C4-2B (cell line): ENCODE data around the gene HAO2.

ENCODE experiments used
- H3K27ac ChIP-seq: fragments of 450-650 bp; 2 replicates; pipeline ENCODE4 v1.5.1; 2017
- ZFX ChIP-seq: fragments of 450-650 bp; IDR thresholded peaks from 2 replicates; pipeline ENCODE4 v1.6.1; 2017
- TF ChIP-seq, protein P1 (sequence below): fragments of 450-650 bp; conservative IDR thresholded peaks from 2 replicates; pipeline ENCODE4 v1.5.1; 2017; ENCODE audit warnings: mild to moderate bottlenecking

Gene HAO2

DNA sequence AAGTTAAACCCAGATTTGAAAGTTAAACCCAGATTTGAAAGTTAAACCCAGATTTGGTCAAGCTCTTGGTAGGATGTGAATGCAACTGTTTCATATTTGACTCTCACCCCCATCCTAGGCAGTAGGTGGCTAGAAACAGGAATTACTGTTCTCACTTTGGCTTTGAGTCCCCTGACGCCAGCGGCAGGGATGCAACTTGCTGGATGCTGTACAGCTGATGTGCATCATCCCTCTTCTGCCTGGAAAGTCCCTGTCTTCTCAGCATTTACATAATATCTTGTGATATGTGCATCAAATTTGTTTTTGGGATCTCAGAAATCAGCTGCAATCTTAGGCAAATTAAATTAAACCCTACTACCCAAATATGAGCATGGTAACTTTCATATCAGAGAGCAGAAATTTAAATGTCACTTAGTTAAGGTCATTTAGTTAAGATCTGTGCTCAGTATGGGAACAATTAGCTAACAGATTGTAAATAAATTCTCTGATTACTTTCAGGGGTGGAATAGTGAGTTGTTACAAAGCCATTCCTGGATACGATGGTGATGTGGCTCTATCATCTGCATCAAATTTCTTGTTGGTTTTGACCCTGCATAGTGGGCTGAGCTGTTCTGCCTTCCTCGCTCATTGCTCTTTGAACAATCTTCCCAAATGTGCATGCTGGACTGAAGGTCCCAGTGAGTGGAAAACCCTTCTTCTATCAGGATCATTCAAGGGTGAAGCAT lies 6.8 kb upstream of the HAO2 start:
- no peak overlapping the region for H3K27ac ChIP-seq

DNA sequence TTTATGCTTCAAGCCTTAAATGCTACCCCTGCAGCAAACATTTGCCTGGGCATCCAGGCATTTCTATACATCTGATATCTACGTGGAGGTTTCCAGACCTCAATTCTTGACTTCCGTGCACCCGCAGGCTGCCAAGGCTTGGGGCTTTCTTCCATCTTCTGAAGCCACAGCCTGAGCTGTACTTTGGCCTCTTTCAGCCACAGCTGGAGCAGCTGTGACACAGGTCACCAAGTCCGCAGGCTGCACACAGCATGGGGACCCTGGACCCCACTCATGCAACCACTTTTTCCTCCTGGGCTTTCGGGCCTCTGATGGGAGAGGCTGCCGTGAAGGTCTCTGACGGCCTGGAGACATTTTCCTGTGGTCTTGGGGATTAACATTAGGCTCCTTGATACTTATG lies 5.4 kb upstream of the HAO2 start:
- TF ChIP-seq, protein P1, sequence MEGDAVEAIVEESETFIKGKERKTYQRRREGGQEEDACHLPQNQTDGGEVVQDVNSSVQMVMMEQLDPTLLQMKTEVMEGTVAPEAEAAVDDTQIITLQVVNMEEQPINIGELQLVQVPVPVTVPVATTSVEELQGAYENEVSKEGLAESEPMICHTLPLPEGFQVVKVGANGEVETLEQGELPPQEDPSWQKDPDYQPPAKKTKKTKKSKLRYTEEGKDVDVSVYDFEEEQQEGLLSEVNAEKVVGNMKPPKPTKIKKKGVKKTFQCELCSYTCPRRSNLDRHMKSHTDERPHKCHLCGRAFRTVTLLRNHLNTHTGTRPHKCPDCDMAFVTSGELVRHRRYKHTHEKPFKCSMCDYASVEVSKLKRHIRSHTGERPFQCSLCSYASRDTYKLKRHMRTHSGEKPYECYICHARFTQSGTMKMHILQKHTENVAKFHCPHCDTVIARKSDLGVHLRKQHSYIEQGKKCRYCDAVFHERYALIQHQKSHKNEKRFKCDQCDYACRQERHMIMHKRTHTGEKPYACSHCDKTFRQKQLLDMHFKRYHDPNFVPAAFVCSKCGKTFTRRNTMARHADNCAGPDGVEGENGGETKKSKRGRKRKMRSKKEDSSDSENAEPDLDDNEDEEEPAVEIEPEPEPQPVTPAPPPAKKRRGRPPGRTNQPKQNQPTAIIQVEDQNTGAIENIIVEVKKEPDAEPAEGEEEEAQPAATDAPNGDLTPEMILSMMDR: no peak
- no peak for TF ChIP-seq ZFX
- no peak overlapping the region for H3K27ac ChIP-seq

More for the DNA sequence above, 6.8 kb upstream of the HAO2 start:
- TF ChIP-seq, protein P1: no peak
- TF ChIP-seq ZFX: no peak

DNA sequence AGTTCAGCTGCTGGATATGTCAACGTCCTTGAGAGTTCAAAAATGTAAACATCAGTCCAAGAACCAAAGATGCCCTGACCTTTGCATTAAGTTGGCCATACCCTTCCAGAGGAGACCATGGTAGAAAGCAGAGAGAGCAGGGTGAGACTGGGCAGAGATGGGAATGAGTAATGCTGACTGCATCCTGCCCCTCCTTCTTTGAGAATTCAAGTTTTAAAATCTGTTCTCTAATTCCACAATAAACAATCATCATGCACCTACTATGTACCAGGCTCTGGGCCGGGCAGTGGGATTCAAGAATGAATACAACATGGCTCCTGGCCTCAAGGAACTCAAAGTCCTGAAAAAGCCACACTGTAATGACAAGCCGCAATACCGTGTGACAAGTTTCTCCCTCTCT lies 3.9 kb upstream of the HAO2 start:
- no peak overlapping the region for H3K27ac ChIP-seq
- no peak for TF ChIP-seq ZFX

DNA sequence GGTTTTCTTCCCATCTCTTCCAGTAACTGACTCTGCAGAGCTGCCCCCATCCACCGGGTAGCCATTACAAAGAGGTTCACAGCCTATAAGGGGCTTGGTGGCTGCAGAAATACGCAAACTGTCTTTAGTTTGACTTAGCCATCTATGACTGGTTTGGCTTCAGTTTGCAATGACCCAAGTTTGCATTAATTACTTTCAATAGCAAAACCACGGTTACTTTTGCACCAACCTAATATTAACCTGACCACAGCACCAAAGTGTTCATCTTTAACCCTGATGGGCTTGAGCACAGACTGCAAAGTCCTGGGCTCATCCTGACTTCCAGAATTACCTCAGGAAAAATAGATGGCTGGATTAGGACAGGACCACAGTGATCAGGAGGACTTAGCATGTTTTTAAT lies 2.2 kb upstream of the HAO2 start:
- TF ChIP-seq, protein P1: no peak
- TF ChIP-seq ZFX: no peak
- no peak overlapping the region for H3K27ac ChIP-seq

DNA sequence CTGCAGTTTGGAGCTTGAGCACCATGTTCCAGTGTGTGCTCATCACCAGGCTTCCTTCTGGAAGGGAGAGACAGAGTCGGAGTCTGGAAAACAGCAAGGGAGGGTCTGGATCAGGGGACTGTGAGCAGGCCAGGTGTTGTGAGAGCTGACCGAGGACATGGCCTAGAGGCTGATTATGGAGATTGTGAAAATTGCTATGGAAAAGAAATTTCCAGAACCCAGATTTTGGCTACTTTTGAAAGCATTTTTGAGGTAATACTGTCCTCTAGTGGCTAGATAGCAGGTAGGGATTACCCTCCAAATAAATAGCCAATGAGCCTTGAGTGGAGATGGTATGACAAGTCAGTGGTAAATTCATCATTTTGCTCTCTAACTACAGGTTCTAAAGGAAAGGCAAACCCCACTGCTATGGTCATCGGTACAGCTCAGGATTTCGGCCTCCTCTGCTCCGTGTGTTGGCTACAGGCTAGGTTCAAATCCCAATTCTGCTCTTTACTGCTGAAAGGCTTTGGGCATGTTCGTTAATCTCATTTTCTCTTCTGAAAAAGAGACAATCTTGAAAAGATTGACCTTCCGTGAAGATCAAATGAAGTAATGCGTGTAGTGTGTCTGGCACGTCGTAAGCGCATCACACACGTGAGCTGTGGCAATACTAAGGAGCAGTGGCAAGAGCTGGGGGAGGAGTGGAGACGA lies 1.0 kb upstream of the HAO2 start:
- no peak overlapping the region for H3K27ac ChIP-seq
- TF ChIP-seq ZFX: no peak
- TF ChIP-seq, protein P1: peak; percentile 99

DNA sequence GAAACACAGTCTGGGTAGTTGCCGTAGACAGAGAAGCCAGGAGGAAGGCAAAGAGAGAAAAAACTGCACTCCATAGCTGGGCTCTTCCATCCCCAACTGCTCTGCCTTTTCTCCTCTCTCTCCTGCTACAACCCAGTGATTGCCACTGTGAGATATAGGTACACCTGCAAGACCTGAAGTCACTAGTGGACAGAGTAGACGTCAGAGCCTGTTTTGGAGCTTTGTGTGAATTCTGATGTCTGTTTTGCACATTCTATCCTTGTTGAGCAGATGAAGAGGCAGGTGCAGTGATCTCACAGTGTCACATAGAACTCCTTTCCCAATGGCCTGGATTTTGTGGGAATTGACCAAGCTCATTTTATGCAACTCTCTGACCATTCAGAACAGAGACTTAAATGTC lies 2.2 kb downstream of the HAO2 start:
- H3K27ac ChIP-seq: no peak overlapping the region

DNA sequence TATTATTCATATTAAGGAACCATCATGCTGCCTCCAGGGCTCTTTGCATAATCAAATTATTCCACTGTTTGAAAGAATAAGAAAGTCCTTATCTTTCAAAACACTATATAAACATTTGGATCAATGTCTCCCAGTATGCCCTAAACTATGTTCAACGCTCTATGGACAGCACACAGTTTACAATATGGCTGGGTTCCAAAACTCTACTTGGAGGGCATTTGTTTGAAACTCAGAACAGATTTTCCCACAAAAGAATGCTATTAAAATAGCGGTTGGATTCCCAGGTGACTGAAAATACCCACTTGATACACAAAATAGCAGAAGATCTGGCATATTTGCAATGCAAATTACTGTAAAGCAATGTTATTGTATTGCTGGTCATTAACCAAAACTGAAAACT lies 3.2 kb downstream of the HAO2 start:
- H3K27ac ChIP-seq: no peak overlapping the region
- TF ChIP-seq, protein P1: no peak
- no peak for TF ChIP-seq ZFX

More for the DNA sequence above, 2.2 kb downstream of the HAO2 start:
- TF ChIP-seq, protein P1: no peak
- TF ChIP-seq ZFX: no peak
